Stimulated activated naive CD4-positive, alpha-beta T cell (primary cell): Measurements from ENCODE around the gene PTPRN2.
"Not testable (repeated sequence)": the region's sequence is repeated elsewhere in the genome, so short reads cannot be mapped to it uniquely, and the experiment has no call there.

Source experiments
- DNase-seq, 6 experiments: peaks; one replicate each; lab custom pipeline; 2025; lab: John Stamatoyannopoulos, UW

The PTPRN2 gene

GRCh38 chr7:158443688-158444483, 143.7 kb downstream of the PTPRN2 start:
- no peak for DNase-seq

- no peak for DNase-seq
These were observed 144.5 kb downstream of the PTPRN2 start for GRCh38 chr7:158443014-158443687.

DNA sequence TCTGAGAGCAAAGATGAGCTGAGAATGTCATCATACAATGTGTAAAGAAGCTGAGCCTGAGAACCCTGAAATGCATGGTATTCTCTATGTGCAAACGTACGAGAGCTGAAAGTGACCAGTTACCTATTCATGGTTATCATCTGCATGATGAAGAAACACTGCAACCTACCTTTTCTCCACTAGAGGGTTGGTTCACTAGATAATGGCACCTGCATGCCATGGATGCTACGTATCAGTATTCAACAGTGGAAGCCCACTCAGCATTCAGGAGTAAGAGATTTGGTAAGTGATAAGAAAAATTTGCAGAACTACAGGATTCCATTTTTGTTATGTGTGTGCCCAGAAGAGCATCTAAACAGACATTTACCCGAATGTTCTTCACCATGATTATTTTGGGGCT, 145.4 kb downstream of the PTPRN2 start:
- no peak for DNase-seq

GRCh38 chr7:158439035-158439434, 148.6 kb downstream of the PTPRN2 start:
- no peak for DNase-seq

- DNase-seq = no peak
These were observed 155.0 kb downstream of the PTPRN2 start for GRCh38 chr7:158432369-158433341.

- DNase-seq = no peak
These were observed 155.7 kb downstream of the PTPRN2 start for GRCh38 chr7:158431941-158432347.

DNA sequence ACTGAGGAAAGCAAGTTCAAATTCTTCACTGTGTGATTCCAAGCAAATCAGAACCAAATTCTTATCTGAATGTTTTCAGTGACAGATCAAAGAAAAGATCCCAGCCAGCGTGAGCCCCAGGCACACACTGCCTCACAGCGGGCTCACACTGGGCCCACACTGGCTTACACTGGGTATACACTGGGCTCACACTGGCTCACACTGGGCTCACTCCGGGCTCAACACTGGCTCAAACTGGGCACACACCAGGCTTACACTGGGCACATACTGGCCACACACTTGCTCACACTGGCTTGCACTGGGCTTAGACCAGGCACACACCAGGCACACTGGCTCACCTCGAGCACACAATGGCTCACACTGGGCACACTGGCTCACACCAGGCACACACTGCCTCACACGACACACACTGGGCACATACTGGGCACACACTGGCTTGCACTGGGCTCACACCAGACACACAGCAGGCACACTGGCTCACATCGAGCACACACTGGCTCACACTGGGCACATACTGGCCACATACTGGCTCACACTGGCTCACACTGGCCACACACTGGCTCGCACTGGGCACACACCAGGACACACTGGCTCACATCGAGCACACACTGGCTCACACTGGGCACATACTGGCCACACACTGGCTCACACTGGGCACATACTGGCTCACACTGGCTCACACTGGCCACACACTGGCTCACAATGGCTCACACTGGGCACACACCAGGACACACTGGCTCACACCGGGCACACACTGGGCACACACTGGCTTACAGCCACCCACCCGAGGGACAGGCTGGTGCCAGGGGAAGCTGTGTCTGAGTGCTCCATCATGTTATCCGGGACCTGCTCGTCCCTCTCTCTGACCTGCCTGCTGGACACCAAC, 156.3 kb downstream of the PTPRN2 start:
- DNase-seq = no peak

DNA sequence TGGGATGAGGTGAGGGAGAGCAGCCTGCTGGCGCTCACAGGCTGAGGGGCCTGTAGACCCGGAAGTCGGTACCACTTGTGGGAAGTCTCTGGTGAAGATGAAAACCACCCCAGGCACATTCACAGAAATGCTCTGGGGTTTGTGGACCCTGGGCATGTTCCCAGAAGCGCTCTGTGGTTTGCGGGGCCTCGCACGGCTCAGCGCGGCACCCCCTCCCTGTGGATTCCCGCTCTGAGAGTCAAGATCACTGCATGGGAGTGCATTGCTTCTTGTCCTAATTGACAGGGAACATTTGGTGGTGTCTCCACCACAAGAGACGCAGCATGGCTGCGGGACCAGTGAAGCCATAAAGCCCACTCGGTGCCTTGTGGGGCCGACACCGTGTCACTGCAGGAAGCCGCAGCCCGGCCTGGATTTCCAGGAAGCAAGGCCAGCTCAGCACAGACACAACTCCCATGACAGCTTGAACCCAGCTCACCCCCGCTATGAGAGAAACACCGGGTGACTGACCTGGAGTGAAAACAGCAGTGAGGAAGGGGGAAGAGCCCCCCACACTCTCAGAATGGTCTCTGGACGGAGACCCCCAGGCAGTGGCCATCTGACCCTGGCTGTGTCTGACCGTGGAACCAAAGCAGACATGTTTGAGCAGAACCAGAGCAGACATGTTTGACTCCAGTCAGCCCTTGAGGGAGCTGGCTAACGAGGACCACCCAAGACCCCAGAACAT, 157.2 kb downstream of the PTPRN2 start:
- DNase-seq = no peak

GRCh38 chr7:158428837-158429753, 158.5 kb downstream of the PTPRN2 start:
- no peak for DNase-seq

- DNase-seq = no peak
These were observed 159.3 kb downstream of the PTPRN2 start for GRCh38 chr7:158428131-158428836.

DNA sequence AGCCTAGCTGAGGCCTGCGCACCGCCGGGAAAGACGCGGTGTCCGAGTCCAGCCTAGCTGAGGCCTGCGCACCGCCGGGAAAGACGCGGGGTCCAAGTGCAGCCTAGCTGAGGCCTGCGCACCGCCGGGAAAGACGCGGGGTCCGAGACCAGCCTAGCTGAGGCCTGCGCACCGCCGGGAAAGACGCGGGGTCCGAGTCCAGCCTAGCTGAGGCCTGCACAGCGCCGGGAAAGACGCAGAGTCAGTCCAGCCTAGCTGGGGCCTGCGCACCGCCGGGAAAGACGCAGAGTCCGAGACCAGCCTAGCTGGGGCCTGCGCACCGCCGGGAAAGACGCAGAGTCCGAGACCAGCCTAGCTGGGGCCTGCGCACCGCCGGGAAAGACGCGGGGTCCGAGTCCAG, 161.9 kb downstream of the PTPRN2 start:
- DNase-seq = not testable (repeated sequence)

DNA sequence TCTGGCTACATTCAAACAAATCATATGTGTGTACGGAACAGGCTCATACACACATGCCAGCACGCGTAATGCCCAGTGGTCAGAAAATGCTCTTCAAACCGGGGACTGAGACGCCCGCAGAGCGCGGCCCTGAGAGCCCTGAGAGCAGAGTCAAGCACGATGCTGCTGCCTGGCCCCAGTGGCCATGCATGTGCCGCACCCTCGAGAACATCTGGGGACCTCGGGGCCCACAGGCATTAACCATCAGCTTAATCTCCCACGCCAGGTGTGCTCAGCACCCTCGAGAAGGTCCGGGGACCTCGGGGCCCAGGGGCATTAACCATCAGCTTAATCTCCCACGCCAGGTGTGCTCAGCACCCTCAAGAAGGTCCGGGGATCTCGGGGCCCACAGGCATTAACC, 163.1 kb downstream of the PTPRN2 start:
- DNase-seq = no peak

- no peak for DNase-seq
These were observed 163.6 kb downstream of the PTPRN2 start for GRCh38 chr7:158424011-158424410.

GRCh38 chr7:158422887-158423560, 164.6 kb downstream of the PTPRN2 start:
- DNase-seq = no peak

DNA sequence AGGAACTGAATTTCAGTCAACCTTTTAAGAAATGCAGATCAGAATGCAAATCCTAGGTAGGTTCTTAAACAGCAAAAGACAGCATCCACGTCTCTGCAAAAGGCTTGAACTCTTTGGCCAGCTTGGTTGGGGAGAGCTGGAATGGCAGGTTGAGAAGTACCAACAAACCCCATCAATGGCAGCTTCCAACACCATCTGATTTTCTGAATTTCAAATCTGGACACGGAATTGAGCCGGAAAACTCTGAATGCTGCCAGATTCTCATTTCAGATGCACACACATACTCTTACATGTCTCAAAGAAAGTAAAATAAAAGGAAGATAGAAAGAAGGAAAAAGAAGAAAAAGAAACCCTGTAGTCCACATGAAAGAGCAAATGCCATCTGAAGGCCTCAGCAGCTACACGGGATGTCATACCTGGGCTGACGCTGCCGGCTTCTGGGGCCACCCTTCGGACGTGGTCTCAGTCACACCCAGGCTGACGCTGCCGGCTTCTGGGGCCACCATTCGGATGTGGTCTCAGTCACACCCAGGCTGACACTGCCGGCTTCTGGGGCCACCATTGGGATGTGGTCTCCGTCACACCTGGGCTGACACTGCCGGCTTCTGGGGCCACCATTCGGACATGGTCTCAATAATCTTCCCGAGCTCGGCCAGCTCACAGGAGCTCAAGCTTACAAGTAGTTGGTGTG, 165.3 kb downstream of the PTPRN2 start:
- no peak for DNase-seq

GRCh38 chr7:158421361-158421760, 166.3 kb downstream of the PTPRN2 start:
- DNase-seq = no peak

- DNase-seq = no peak
These were observed 166.9 kb downstream of the PTPRN2 start for GRCh38 chr7:158420591-158421340.
